HEK293 (cell line): Measurements from ENCODE around the gene CDKN3.

Experiments used
- CTCF ChIA-PET: fragments of 350-600 bp; formaldehyde crosslinking; extraction: SDS; loops from one replicate; lab custom pipeline; 2021; ENCODE audit warnings: antibody characterized with exemption; lab: Yijun Ruan, JAX
- POLR2A ChIA-PET: fragments of 300-600 bp; formaldehyde crosslinking; extraction: SDS; loops from one replicate; lab custom pipeline; 2020; ENCODE audit warnings: antibody characterized with exemption, inconsistent platforms; lab: Yijun Ruan, JAX
- H3K27ac ChIP-seq: fragments of 200-500 bp; sonication (Bioruptor generic); 2 replicates; pipeline ENCODE4 v1.5.1; 2014; ENCODE audit warnings: low read depth, low read length, control low read depth, inconsistent platforms; ENCODE audit errors: extremely low read depth
- H3K36me3 ChIP-seq, 2 experiments: fragments of 200-500 bp in 1 of 2; sonication (Bioruptor generic) in 1 of 2; 1 replicate in 1 of 2; 2 replicates in 1 of 2; pipeline ENCODE4 v1.5.1; 2014 to 2017; ENCODE audit warnings: inconsistent platforms in 2 of 2, low read length in 2 of 2; ENCODE audit not compliant: control insufficient read depth in 2 of 2, insufficient read depth in 1 of 2
- H3K4me1 ChIP-seq: fragments of 200-500 bp; sonication (Bioruptor generic); 2 replicates; pipeline ENCODE4 v1.5.1; 2014; ENCODE audit warnings: mild to moderate bottlenecking, low read length, inconsistent platforms; ENCODE audit not compliant: control insufficient read depth, insufficient read depth
- H3K4me3 ChIP-seq: 2 replicates; pipeline ENCODE4 v1.5.1; 2011; ENCODE audit warnings: low read depth, mild to moderate bottlenecking, control low read depth, low read length, moderate library complexity
- H3K9me3 ChIP-seq: fragments of 200-500 bp; sonication (Bioruptor generic); 2 replicates; pipeline ENCODE4 v1.5.1; 2014; ENCODE audit warnings: low read depth, low read length, inconsistent platforms; ENCODE audit not compliant: control insufficient read depth, insufficient read depth
- FEZF1 ChIP-seq: fragments of 450-650 bp; formaldehyde crosslinking; IDR thresholded peaks from 2 replicates; pipeline ENCODE4 v1.5.1; 2016; ENCODE audit warnings: missing biosample characterization, missing genetic modification characterization
- GLI4 ChIP-seq: fragments of 450-650 bp; formaldehyde crosslinking; IDR thresholded peaks from 2 replicates; pipeline ENCODE4 v1.5.1; 2016; ENCODE audit warnings: missing biosample characterization, missing genetic modification characterization
- GLIS1 ChIP-seq: fragments of 450-650 bp; formaldehyde crosslinking; IDR thresholded peaks from 2 replicates; pipeline ENCODE4 v1.5.1; 2016; ENCODE audit warnings: missing biosample characterization, missing genetic modification characterization
- RBAK ChIP-seq: fragments of 450-650 bp; formaldehyde crosslinking; IDR thresholded peaks from 2 replicates; pipeline ENCODE4 v1.5.1; 2016; ENCODE audit warnings: missing biosample characterization, missing genetic modification characterization
- TRIM28 ChIP-seq: IDR thresholded peaks from 2 replicates; pipeline ENCODE4 v1.6.1; 2011; ENCODE audit warnings: low read length, control low read depth, borderline replicate concordance
- ZBTB20 ChIP-seq: fragments of 450-650 bp; formaldehyde crosslinking; IDR thresholded peaks from 2 replicates; pipeline ENCODE4 v1.5.1; 2016; ENCODE audit warnings: missing biosample characterization, missing genetic modification characterization
- ZBTB48 ChIP-seq: fragments of 450-650 bp; formaldehyde crosslinking; IDR thresholded peaks from 2 replicates; pipeline ENCODE4 v1.5.1; 2016; ENCODE audit warnings: missing biosample characterization, missing genetic modification characterization
- ZFP41 ChIP-seq: fragments of 450-650 bp; formaldehyde crosslinking; IDR thresholded peaks from 2 replicates; pipeline ENCODE4 v1.5.1; 2016; ENCODE audit warnings: missing biosample characterization, missing genetic modification characterization, borderline replicate concordance
- ZFP69B ChIP-seq: fragments of 450-650 bp; formaldehyde crosslinking; IDR thresholded peaks from 2 replicates; pipeline ENCODE4 v1.5.1; 2016; ENCODE audit warnings: missing biosample characterization, missing genetic modification characterization
- ZIC2 ChIP-seq: fragments of 450-650 bp; formaldehyde crosslinking; IDR thresholded peaks from 2 replicates; pipeline ENCODE4 v1.5.1; 2016; ENCODE audit warnings: missing biosample characterization, missing genetic modification characterization
- ZNF114 ChIP-seq: fragments of 450-650 bp; formaldehyde crosslinking; IDR thresholded peaks from 2 replicates; pipeline ENCODE4 v1.5.0; 2017; ENCODE audit warnings: missing biosample characterization, missing genetic modification characterization
- ZNF138 ChIP-seq: fragments of 450-650 bp; formaldehyde crosslinking; IDR thresholded peaks from 2 replicates; pipeline ENCODE4 v1.5.1; 2016; ENCODE audit warnings: missing biosample characterization, missing genetic modification characterization, borderline replicate concordance
- ZNF146 ChIP-seq: fragments of 450-650 bp; formaldehyde crosslinking; IDR thresholded peaks from 2 replicates; pipeline ENCODE4 v1.5.1; 2016; ENCODE audit warnings: missing biosample characterization, missing genetic modification characterization
- ZNF19 ChIP-seq: fragments of 450-650 bp; formaldehyde crosslinking; IDR thresholded peaks from 2 replicates; pipeline ENCODE4; 2016; ENCODE audit warnings: missing biosample characterization, missing genetic modification characterization, low read depth
- ZNF2 ChIP-seq: fragments of 450-650 bp; formaldehyde crosslinking; IDR thresholded peaks from 2 replicates; pipeline ENCODE4 v1.5.1; 2016; ENCODE audit warnings: missing biosample characterization, missing genetic modification characterization
- ZNF248 ChIP-seq: fragments of 450-650 bp; formaldehyde crosslinking; IDR thresholded peaks from 2 replicates; pipeline ENCODE4 v1.5.1; 2017; ENCODE audit warnings: missing biosample characterization, missing genetic modification characterization
- ZNF335 ChIP-seq: fragments of 450-650 bp; formaldehyde crosslinking; conservative IDR thresholded peaks from 2 replicates; pipeline ENCODE4 v1.5.1; 2016; ENCODE audit warnings: missing biosample characterization, missing genetic modification characterization
- ZNF391 ChIP-seq: fragments of 450-650 bp; formaldehyde crosslinking; IDR thresholded peaks from 2 replicates; pipeline ENCODE4 v1.5.1; 2016; ENCODE audit warnings: low read depth, missing biosample characterization, missing genetic modification characterization, borderline replicate concordance
- ZNF394 ChIP-seq: fragments of 450-650 bp; formaldehyde crosslinking; IDR thresholded peaks from 2 replicates; pipeline ENCODE4 v1.5.1; 2016; ENCODE audit warnings: missing biosample characterization, missing genetic modification characterization, mild to moderate bottlenecking, moderate library complexity, borderline replicate concordance
- ZNF416 ChIP-seq: fragments of 450-650 bp; formaldehyde crosslinking; IDR thresholded peaks from 2 replicates; pipeline ENCODE4 v1.5.1; 2016; ENCODE audit warnings: missing biosample characterization, missing genetic modification characterization
- ZNF423 ChIP-seq: fragments of 450-650 bp; formaldehyde crosslinking; IDR thresholded peaks from 2 replicates; pipeline ENCODE4 v1.5.1; 2016; ENCODE audit warnings: missing biosample characterization, missing genetic modification characterization
- ZNF510 ChIP-seq: fragments of 450-650 bp; formaldehyde crosslinking; IDR thresholded peaks from 2 replicates; pipeline ENCODE4 v1.5.1; 2018; ENCODE audit warnings: mild to moderate bottlenecking, missing genetic modification characterization, missing biosample characterization; ENCODE audit not compliant: insufficient replicate concordance
- ZNF518A ChIP-seq: fragments of 450-650 bp; formaldehyde crosslinking; conservative IDR thresholded peaks from 2 replicates; pipeline ENCODE4 v1.5.1; 2016; ENCODE audit warnings: low read depth, missing biosample characterization, missing genetic modification characterization
- ZNF529 ChIP-seq: fragments of 450-650 bp; formaldehyde crosslinking; IDR thresholded peaks from 2 replicates; pipeline ENCODE4 v1.5.1; 2017; ENCODE audit warnings: missing genetic modification characterization, missing biosample characterization; ENCODE audit not compliant: insufficient replicate concordance
- ZNF530 ChIP-seq: fragments of 450-650 bp; formaldehyde crosslinking; IDR thresholded peaks from 2 replicates; pipeline ENCODE4 v1.5.1; 2016; ENCODE audit warnings: low read depth, missing biosample characterization, missing genetic modification characterization
- ZNF560 ChIP-seq: fragments of 450-650 bp; formaldehyde crosslinking; IDR thresholded peaks from 2 replicates; pipeline ENCODE4 v1.5.1; 2017; ENCODE audit warnings: missing biosample characterization, missing genetic modification characterization, borderline replicate concordance
- ZNF571 ChIP-seq: fragments of 450-650 bp; formaldehyde crosslinking; IDR thresholded peaks from 2 replicates; pipeline ENCODE4 v1.5.0; 2017; ENCODE audit warnings: missing biosample characterization, missing genetic modification characterization
- ZNF658 ChIP-seq: fragments of 450-650 bp; formaldehyde crosslinking; IDR thresholded peaks from 2 replicates; pipeline ENCODE4; 2016; ENCODE audit warnings: missing biosample characterization, missing genetic modification characterization
- ZNF692 ChIP-seq: fragments of 450-650 bp; formaldehyde crosslinking; IDR thresholded peaks from 2 replicates; pipeline ENCODE4 v1.5.1; 2016; ENCODE audit warnings: missing biosample characterization, missing genetic modification characterization
- ZSCAN16 ChIP-seq: fragments of 450-650 bp; formaldehyde crosslinking; IDR thresholded peaks from 2 replicates; pipeline ENCODE4 v1.5.1; 2016; ENCODE audit warnings: missing biosample characterization, missing genetic modification characterization

Gene CDKN3

GRCh38 chr14:54356172-54356571, 40.6 kb upstream of the CDKN3 start (continued):
- TF ChIP-seq GLIS1 (tag by site-specific recombination) (no peak), TRIM28 (0 out of 2 replicates have a peak, but pooled peaks have one; percentile 56), ZNF391 (tag by site-specific recombination) (no peak), ZNF571 (tag by site-specific recombination) (no peak), ZNF114 (tag by site-specific recombination) (no peak)

- ChIA-PET POLR2A (no interaction called here), CTCF (interaction anchor here (0.6 kb wide), 1 partner anchor 770 kb away, joined by 6 read pairs; no protein-coding TSS in a partner anchor)
- Histone ChIP-seq H3K4me3 (no peak overlapping the region), H3K27ac (no peak overlapping the region), H3K9me3 (no peaks in the 10 kb centered on the region), H3K4me1 (no peaks in the 10 kb centered on the region; the same call in 1 of the 2 replicates), H3K36me3 (no peaks in the 10 kb centered on the region)
- TF ChIP-seq ZBTB20 (tag by site-specific recombination) (no peak), GLI4 (tag by site-specific recombination) (no peak), ZNF146 (tag by site-specific recombination) (no peak), ZIC2 (tag by site-specific recombination) (peak; percentile 74), FEZF1 (no peak), ZSCAN16 (tag by site-specific recombination) (no peak), ZNF335 (tag by site-specific recombination) (no peak)
These were observed 36.1 kb upstream of the CDKN3 start for GRCh38 chr14:54360667-54361066.

GRCh38 chr14:54362089-54362504, 34.7 kb upstream of the CDKN3 start:
- POLR2A ChIA-PET: no interaction called here
- Histone ChIP-seq H3K4me3 (no peak overlapping the region), H3K27ac (no peak overlapping the region), H3K4me1 (no peaks in the 10 kb centered on the region), H3K9me3 (no peaks in the 10 kb centered on the region), H3K36me3 (no peaks in the 10 kb centered on the region)
- TF ChIP-seq RBAK (tag by site-specific recombination) (no peak), ZNF560 (tag by site-specific recombination) (no peak), ZNF423 (tag by site-specific recombination) (no peak), ZBTB48 (tag by site-specific recombination) (no peak), ZNF416 (tag by site-specific recombination) (no peak), ZFP41 (no peak), ZNF530 (tag by site-specific recombination) (no peak), ZNF248 (tag by site-specific recombination) (no peak), ZNF2 (tag by site-specific recombination) (no peak), ZNF510 (tag by site-specific recombination) (no peak), ZNF692 (no peak), ZNF529 (tag by site-specific recombination) (no peak), ZNF138 (tag by site-specific recombination) (no peak), ZNF394 (tag by site-specific recombination) (no peak), ZNF658 (tag by site-specific recombination) (no peak), ZNF146 (tag by site-specific recombination) (no peak), ZNF19 (no peak), ZFP69B (tag by site-specific recombination) (no peak), ZNF518A (no peak)
- CTCF ChIA-PET: no interaction called here
